HG02759 (cell line): ENCODE data around the gene INPPL1.
"Not testable (repeated sequence)": the region's sequence is repeated elsewhere in the genome, so short reads cannot be mapped to it uniquely, and the experiment has no call there.

Experiments used
- ATAC-seq: cut with Tn5 transposase; IDR thresholded peaks from one replicate; pipeline ENCODE4 v1.9.1; 2021; ENCODE audit warnings: mild to moderate bottlenecking, moderate library complexity; ENCODE audit not compliant: unreplicated experiment

INPPL1 gene

GRCh38 chr11:72243173-72244059 lies 18.8 kb downstream of the INPPL1 start:
- no peak for ATAC-seq

- no peak for ATAC-seq
These were observed 19.4 kb downstream of the INPPL1 start, which contains the start of gene PHOX2A for GRCh38 chr11:72244060-72244360. Gene PHOX2A, minus strand, starts transcription at chr11:72244176. Its CDS starts 172 bp downstream, at chr11:72244004.

GRCh38 chr11:72244361-72245262 lies 20.0 kb downstream of the INPPL1 start:
- ATAC-seq, result no peak

GRCh38 chr11:72245263-72245816 lies 20.8 kb downstream of the INPPL1 start:
- no peak for ATAC-seq

GRCh38 chr11:72247584-72247983 lies 23.0 kb downstream of the INPPL1 start:
- ATAC-seq, result no peak

- ATAC-seq, result no peak
These were observed 25.4 kb downstream of the INPPL1 start for GRCh38 chr11:72249961-72250360.

GRCh38 chr11:72250661-72251464 lies 26.3 kb downstream of the INPPL1 start:
- ATAC-seq, result no peak

GRCh38 chr11:72251614-72252013 lies 27.0 kb downstream of the INPPL1 start:
- ATAC-seq, result no peak

- ATAC-seq, result no peak
These were observed 28.8 kb downstream of the INPPL1 start for GRCh38 chr11:72253392-72253791.

- ATAC-seq, result no peak
These were observed 29.9 kb downstream of the INPPL1 start for GRCh38 chr11:72254299-72254993.

- ATAC-seq, result no peak
These were observed 33.0 kb downstream of the INPPL1 start for GRCh38 chr11:72257570-72257969.

GRCh38 chr11:72259490-72259889 lies 34.9 kb downstream of the INPPL1 start:
- no peak for ATAC-seq

- no peak for ATAC-seq
These were observed 36.0 kb downstream of the INPPL1 start for GRCh38 chr11:72260574-72260973.

GRCh38 chr11:72263361-72263760 lies 38.8 kb downstream of the INPPL1 start:
- no peak for ATAC-seq

- ATAC-seq, result no peak
These were observed 41.4 kb downstream of the INPPL1 start for GRCh38 chr11:72265951-72266350.

GRCh38 chr11:72266960-72267359 lies 42.4 kb downstream of the INPPL1 start:
- not testable (repeated sequence) for ATAC-seq

GRCh38 chr11:72267956-72268617 lies 43.5 kb downstream of the INPPL1 start:
- no peak for ATAC-seq

- no peak for ATAC-seq
These were observed 47.4 kb downstream of the INPPL1 start for GRCh38 chr11:72271980-72272379.

- ATAC-seq, result no peak
These were observed 49.9 kb downstream of the INPPL1 start for GRCh38 chr11:72274435-72274834.

- ATAC-seq, result no peak
These were observed 54.3 kb downstream of the INPPL1 start for GRCh38 chr11:72278905-72279304.
